Epithelial cell of proximal tubule (primary cell): Measurements from ENCODE around the gene ERP27. TPM values are rescaled to one million over a fixed set of nuclear protein-coding genes. Genes with fewer than 3 reads are reported as not detected.

Source experiments
- DNase-seq: peaks from one replicate; pipeline ENCODE4 v3.0.0-alpha.2; 2011; ENCODE audit warnings: low read depth
- H3K4me3 ChIP-seq: 2 replicates; pipeline ENCODE4 v1.5.1; 2011; ENCODE audit warnings: low read depth, mild to moderate bottlenecking, low read length
- total RNA-seq: library from RNA; depleted of rRNA; stranded (reverse); fragments of >200 nt; gene quantifications from 2 replicates; pipeline ENCODE4 v1.2.3, GENCODE V29; 2015
- TF ChIP-seq, protein P1 (sequence below): conservative IDR thresholded peaks from 2 replicates; pipeline ENCODE4 v1.5.1; 2012; ENCODE audit warnings: low read depth, mild to moderate bottlenecking, low read length

ERP27 gene
- total RNA-seq, 1 donor from 2014 or later, result 0.58 TPM

DNA sequence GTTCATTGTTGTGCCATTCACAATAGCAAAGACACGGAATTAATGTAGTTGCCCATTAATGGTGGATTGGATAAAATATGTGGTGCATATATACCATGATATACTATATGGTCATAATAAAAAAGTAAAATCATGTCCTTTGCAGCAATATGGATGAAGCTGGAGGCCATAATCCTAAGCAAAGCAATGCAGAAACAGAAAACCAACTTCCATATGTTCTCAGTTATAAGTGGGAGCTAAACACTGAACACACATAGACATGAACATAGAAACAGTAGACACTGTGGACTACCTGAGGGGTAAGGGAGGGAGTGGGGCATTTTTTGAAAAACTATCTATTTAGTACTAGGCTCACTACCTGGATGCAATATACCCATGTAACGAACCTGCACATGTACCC is 3.0 kb upstream of the ERP27 start:
- H3K4me3 ChIP-seq, result no peak overlapping the region
- DNase-seq, result no peak
- TF ChIP-seq, protein P1, sequence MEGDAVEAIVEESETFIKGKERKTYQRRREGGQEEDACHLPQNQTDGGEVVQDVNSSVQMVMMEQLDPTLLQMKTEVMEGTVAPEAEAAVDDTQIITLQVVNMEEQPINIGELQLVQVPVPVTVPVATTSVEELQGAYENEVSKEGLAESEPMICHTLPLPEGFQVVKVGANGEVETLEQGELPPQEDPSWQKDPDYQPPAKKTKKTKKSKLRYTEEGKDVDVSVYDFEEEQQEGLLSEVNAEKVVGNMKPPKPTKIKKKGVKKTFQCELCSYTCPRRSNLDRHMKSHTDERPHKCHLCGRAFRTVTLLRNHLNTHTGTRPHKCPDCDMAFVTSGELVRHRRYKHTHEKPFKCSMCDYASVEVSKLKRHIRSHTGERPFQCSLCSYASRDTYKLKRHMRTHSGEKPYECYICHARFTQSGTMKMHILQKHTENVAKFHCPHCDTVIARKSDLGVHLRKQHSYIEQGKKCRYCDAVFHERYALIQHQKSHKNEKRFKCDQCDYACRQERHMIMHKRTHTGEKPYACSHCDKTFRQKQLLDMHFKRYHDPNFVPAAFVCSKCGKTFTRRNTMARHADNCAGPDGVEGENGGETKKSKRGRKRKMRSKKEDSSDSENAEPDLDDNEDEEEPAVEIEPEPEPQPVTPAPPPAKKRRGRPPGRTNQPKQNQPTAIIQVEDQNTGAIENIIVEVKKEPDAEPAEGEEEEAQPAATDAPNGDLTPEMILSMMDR, result no peak

DNA sequence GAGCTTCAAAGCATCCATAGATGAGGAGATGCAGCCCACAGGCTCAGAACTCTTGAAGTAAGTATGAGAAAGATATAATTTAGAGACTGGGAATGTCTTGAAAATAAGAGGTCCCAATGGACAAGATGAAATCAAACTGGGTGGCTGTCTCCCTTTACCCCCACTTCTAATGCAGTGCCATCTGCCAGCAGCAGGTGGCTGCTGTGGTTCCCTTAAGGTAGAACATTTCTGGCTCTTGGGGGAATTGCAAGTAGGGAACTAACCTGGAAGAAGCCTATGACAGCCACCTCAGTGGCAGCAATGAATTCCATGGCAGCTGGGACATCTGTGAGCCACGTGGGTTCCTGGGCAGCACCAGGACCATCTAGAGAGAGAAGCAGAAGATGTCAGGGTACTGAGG is 648 bp downstream of the ERP27 start:
- TF ChIP-seq, protein P1, result peak; percentile 40
- H3K4me3 ChIP-seq, result no peak overlapping the region
- no peak for DNase-seq

DNA sequence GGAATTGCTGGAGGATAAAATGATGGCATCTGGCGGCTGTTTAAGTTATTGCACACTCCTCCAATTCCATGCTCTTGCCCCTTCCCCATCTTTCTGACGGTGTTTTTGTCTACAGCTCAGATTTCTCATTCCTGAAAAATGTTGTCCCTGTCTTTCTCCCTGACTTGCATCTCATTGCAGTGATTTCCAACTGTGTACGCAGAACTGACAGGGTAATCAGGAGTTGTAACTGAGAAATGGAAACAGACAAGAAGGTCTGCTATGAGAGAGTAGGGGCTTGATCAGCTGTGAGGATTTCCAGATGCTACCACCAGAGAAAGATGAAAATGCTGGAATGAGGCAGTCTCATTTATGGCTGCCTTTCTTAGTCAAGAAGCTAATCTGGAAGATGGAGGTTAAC is 1.3 kb downstream of the ERP27 start:
- H3K4me3 ChIP-seq, result no peak overlapping the region
- DNase-seq, result no peak
- TF ChIP-seq, protein P1, result peak; percentile 40

DNA sequence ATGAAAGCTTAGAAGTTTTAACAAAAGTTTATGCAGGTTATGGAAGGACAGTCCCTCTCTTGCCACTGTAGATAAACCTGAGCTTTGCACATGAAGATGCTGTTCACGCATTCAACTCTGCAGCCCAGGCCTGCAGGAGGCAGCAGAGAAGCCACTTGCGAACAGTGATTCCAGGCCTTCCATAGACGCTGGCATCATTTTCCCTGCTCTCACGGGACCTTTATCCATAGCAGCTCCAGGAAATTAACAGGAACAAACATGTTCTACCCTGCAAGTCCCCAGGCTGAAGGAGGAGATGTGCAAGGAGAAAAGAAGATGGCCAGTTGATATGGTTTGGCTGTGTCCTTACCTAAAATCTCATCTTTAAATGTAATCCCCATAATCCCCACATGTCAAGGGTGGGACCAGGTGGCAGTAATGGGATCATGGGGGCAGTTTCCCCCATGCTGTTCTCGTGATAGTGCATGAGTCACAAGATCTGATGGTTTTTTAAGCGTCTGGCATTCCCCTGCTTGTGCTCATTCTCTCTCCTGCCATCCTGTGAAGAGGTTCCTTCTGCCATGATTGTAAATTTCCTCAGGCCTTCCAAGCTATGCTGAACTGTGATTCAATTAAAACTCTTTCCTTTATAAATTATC is 2.0 kb downstream of the ERP27 start:
- no peak overlapping the region for H3K4me3 ChIP-seq
- no peak for DNase-seq
- TF ChIP-seq, protein P1, result peak; percentile 38

DNA sequence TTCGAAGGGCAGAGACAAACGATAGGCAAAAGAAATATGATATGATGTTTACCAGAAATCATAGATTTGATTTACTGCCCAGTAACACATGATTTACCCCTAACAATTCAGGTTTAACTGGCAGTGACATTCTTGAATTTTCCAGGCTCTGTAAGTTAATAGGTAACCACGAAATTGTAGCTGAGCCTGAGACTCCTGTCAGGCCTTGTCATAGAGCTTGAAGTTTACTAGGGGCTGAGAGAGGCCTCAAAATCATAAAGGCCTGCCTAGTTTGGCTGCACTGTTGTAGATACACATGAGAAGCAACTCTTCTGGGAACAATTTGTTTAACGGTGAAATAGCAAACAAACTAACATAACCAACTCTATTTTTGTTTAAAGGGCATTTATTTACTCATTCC is 3.3 kb downstream of the ERP27 start:
- no peak overlapping the region for H3K4me3 ChIP-seq
- TF ChIP-seq, protein P1, result no peak
- DNase-seq, result no peak

DNA sequence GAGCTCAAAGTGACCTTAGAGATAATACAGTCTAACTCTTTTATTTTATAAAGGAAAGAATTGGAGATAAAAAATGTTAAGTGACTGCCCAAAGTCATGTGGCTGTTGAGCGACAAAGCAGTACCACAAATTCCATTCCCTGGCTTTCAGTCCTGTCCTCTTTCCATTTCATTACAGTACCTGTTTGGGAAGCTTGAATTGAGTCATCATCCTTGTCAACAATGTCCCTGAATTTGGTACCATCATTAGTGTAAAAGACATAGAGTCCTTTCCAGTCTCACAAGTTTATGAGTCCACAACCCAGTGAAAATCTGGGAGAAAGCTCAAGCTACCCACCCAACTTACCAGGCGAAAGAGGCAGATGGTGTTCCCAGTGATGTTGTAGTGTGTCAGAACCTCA is 3.8 kb downstream of the ERP27 start:
- TF ChIP-seq, protein P1, result no peak
- DNase-seq, result no peak
- no peak overlapping the region for H3K4me3 ChIP-seq
